ENCODE data around the gene RNF115.
"Not testable (repeated sequence)": the region's sequence is repeated elsewhere in the genome, so short reads cannot be mapped to it uniquely, and the experiment has no call there.

The RNF115 gene

GRCh38 chr1:145720556-145720877, 103.4 kb downstream of the RNF115 start:
- Histone ChIP-seq H3K27me3 (ENCODE audit: insufficient read depth, low read length) (peaks cover 31% of the 10 kb centered on the region), H3K27ac (ENCODE audit: low read length) (no peak overlapping the region), H3K4me1 (ENCODE audit: insufficient read depth, low read length) (0 out of 2 replicates have a peak, but pooled peaks cover 2% of the 10 kb centered on the region), H3K9me3 (ENCODE audit: insufficient read depth, low read depth, low read length) (no peaks in the 10 kb centered on the region), H3K36me3 (ENCODE audit: insufficient read depth, low read depth, low read length) (no peaks in the 10 kb centered on the region), H3K4me3 (ENCODE audit: low read length) (peak overlapping the region; percentile 71; the same call in 1 of the 2 replicates), H3K9ac (ENCODE audit: low read depth, low read length) (no peak overlapping the region; the same call in 1 of the 2 replicates)

GRCh38 chr1:145719230-145720079, 104.4 kb downstream of the RNF115 start, which contains the start of gene CD160:
Gene CD160, plus strand, starts transcription at chr1:145719499. Its CDS starts 8,829 bp downstream, at chr1:145728328.
- no peaks in the 10 kb centered on the region for H3K36me3 ChIP-seq (ENCODE audit: insufficient read depth, low read depth, low read length)
- no peaks in the 10 kb centered on the region for H3K9me3 ChIP-seq (ENCODE audit: insufficient read depth, low read depth, low read length)
- H3K4me3 ChIP-seq (ENCODE audit: low read length): no peak within 1 kb of the TSS
- 0 out of 2 replicates have a peak, but pooled peaks cover 2% of the 10 kb centered on the region for H3K4me1 ChIP-seq (ENCODE audit: insufficient read depth, low read length)
- no peak within 1 kb of the TSS for H3K9ac ChIP-seq (ENCODE audit: low read depth, low read length)
- H3K27me3 ChIP-seq (ENCODE audit: insufficient read depth, low read length): peaks cover 31% of the 10 kb centered on the region
- H3K27ac ChIP-seq (ENCODE audit: low read length): no peak within 1 kb of the TSS

GRCh38 chr1:145718465-145718864, 105.4 kb downstream of the RNF115 start:
- not testable (repeated sequence) for H3K9ac ChIP-seq (ENCODE audit: low read depth, low read length); H3K4me3 ChIP-seq (ENCODE audit: low read length)

GRCh38 chr1:145717833-145718232, 106.1 kb downstream of the RNF115 start:
- Histone ChIP-seq H3K9me3 (ENCODE audit: insufficient read depth, low read depth, low read length) (no peaks in the 10 kb centered on the region), H3K27me3 (ENCODE audit: insufficient read depth, low read length) (peaks cover 31% of the 10 kb centered on the region), H3K9ac (ENCODE audit: low read depth, low read length) (no peak overlapping the region), H3K36me3 (ENCODE audit: insufficient read depth, low read depth, low read length) (no peaks in the 10 kb centered on the region), H3K4me3 (ENCODE audit: low read length) (no peak overlapping the region), H3K27ac (ENCODE audit: low read length) (no peak overlapping the region), H3K4me1 (ENCODE audit: insufficient read depth, low read length) (0 out of 2 replicates have a peak, but pooled peaks cover 2% of the 10 kb centered on the region)

More at GRCh38 chr1:145718465-145718864, 105.4 kb downstream of the RNF115 start:
- peaks cover 31% of the 10 kb centered on the region for H3K27me3 ChIP-seq (ENCODE audit: insufficient read depth, low read length)
- H3K27ac ChIP-seq (ENCODE audit: low read length); H3K4me1 ChIP-seq (ENCODE audit: insufficient read depth, low read length); H3K36me3 ChIP-seq (ENCODE audit: insufficient read depth, low read depth, low read length); H3K9me3 ChIP-seq (ENCODE audit: insufficient read depth, low read depth, low read length): not testable (repeated sequence)

GRCh38 chr1:145716641-145717345, 107.1 kb downstream of the RNF115 start:
- peaks cover 26% of the 10 kb centered on the region for H3K27me3 ChIP-seq (ENCODE audit: insufficient read depth, low read length)
- no peaks in the 10 kb centered on the region for H3K9me3 ChIP-seq (ENCODE audit: insufficient read depth, low read depth, low read length)
- H3K4me3 ChIP-seq (ENCODE audit: low read length): no peak overlapping the region
- H3K9ac ChIP-seq (ENCODE audit: low read depth, low read length): no peak overlapping the region
- no peak overlapping the region for H3K27ac ChIP-seq (ENCODE audit: low read length)
- H3K36me3 ChIP-seq (ENCODE audit: insufficient read depth, low read depth, low read length): no peaks in the 10 kb centered on the region
- H3K4me1 ChIP-seq (ENCODE audit: insufficient read depth, low read length): 0 out of 2 replicates have a peak, but pooled peaks cover 2% of the 10 kb centered on the region

- Histone ChIP-seq H3K9me3 (ENCODE audit: insufficient read depth, low read depth, low read length) (no peaks in the 10 kb centered on the region), H3K27me3 (ENCODE audit: insufficient read depth, low read length) (peaks cover 6% of the 10 kb centered on the region), H3K9ac (ENCODE audit: low read depth, low read length) (no peak overlapping the region), H3K4me3 (ENCODE audit: low read length) (no peak overlapping the region), H3K36me3 (ENCODE audit: insufficient read depth, low read depth, low read length) (no peaks in the 10 kb centered on the region), H3K27ac (ENCODE audit: low read length) (no peak overlapping the region), H3K4me1 (ENCODE audit: insufficient read depth, low read length) (0 out of 2 replicates have a peak, but pooled peaks cover 2% of the 10 kb centered on the region)
Observed at GRCh38 chr1:145714524-145715111, 109.3 kb downstream of the RNF115 start.

GRCh38 chr1:145711213-145711651, 112.7 kb downstream of the RNF115 start:
- H3K27ac ChIP-seq (ENCODE audit: low read length): no peak overlapping the region
- no peak overlapping the region for H3K9ac ChIP-seq (ENCODE audit: low read depth, low read length)
- H3K9me3 ChIP-seq (ENCODE audit: insufficient read depth, low read depth, low read length): no peaks in the 10 kb centered on the region
- no peak overlapping the region for H3K4me3 ChIP-seq (ENCODE audit: low read length)
- H3K4me1 ChIP-seq (ENCODE audit: insufficient read depth, low read length): peaks cover 5% of the 10 kb centered on the region; the same call in 1 of the 2 replicates
- H3K27me3 ChIP-seq (ENCODE audit: insufficient read depth, low read length): no peaks in the 10 kb centered on the region
- no peaks in the 10 kb centered on the region for H3K36me3 ChIP-seq (ENCODE audit: insufficient read depth, low read depth, low read length)

GRCh38 chr1:145710291-145711027, 113.4 kb downstream of the RNF115 start:
- Histone ChIP-seq H3K9me3 (ENCODE audit: insufficient read depth, low read depth, low read length) (no peaks in the 10 kb centered on the region), H3K27me3 (ENCODE audit: insufficient read depth, low read length) (no peaks in the 10 kb centered on the region), H3K4me1 (ENCODE audit: insufficient read depth, low read length) (peaks cover 5% of the 10 kb centered on the region; the same call in 1 of the 2 replicates), H3K9ac (ENCODE audit: low read depth, low read length) (no peak overlapping the region), H3K4me3 (ENCODE audit: low read length) (no peak overlapping the region), H3K27ac (ENCODE audit: low read length) (no peak overlapping the region), H3K36me3 (ENCODE audit: insufficient read depth, low read depth, low read length) (no peaks in the 10 kb centered on the region)

- 0 out of 2 replicates have a peak, but pooled peaks cover 5% of the 10 kb centered on the region for H3K27me3 ChIP-seq (ENCODE audit: insufficient read depth, low read length)
- H3K27ac ChIP-seq (ENCODE audit: low read length): no peak overlapping the region
- no peak overlapping the region for H3K9ac ChIP-seq (ENCODE audit: low read depth, low read length)
- no peak overlapping the region for H3K4me3 ChIP-seq (ENCODE audit: low read length)
- no peaks in the 10 kb centered on the region for H3K9me3 ChIP-seq (ENCODE audit: insufficient read depth, low read depth, low read length)
- no peaks in the 10 kb centered on the region for H3K36me3 ChIP-seq (ENCODE audit: insufficient read depth, low read depth, low read length)
- H3K4me1 ChIP-seq (ENCODE audit: insufficient read depth, low read length): peaks cover 5% of the 10 kb centered on the region; the same call in 1 of the 2 replicates
Observed at GRCh38 chr1:145708063-145708462, 115.8 kb downstream of the RNF115 start.

- Histone ChIP-seq H3K9me3 (ENCODE audit: insufficient read depth, low read depth, low read length) (no peaks in the 10 kb centered on the region), H3K4me3 (ENCODE audit: low read length) (no peak within 1 kb of the TSS), H3K27ac (ENCODE audit: low read length) (no peak within 1 kb of the TSS), H3K27me3 (ENCODE audit: insufficient read depth, low read length) (0 out of 2 replicates have a peak, but pooled peaks cover 5% of the 10 kb centered on the region), H3K9ac (ENCODE audit: low read depth, low read length) (no peak within 1 kb of the TSS), H3K36me3 (ENCODE audit: insufficient read depth, low read depth, low read length) (no peaks in the 10 kb centered on the region), H3K4me1 (ENCODE audit: insufficient read depth, low read length) (peaks cover 5% of the 10 kb centered on the region; the same call in 1 of the 2 replicates)
Observed at GRCh38 chr1:145707183-145707867, 116.6 kb downstream of the RNF115 start, which contains the start of gene PDZK1. Gene PDZK1, minus strand, starts transcription at chr1:145707368. Its CDS starts 19,347 bp downstream, at chr1:145688021.

Data from iPS-20b (cell line).